HG03135 (cell line): ENCODE data around the gene CDC42BPA.
"Not testable (repeated sequence)": the region's sequence is repeated elsewhere in the genome, so short reads cannot be mapped to it uniquely, and the experiment has no call there.

Experiments
- ATAC-seq: cut with Tn5 transposase; IDR thresholded peaks from one replicate; pipeline ENCODE4 v1.9.1; 2021; ENCODE audit warnings: mild to moderate bottlenecking, moderate library complexity; ENCODE audit not compliant: unreplicated experiment

CDC42BPA gene

GRCh38 chr1:227003165-227003564 is 315.1 kb downstream of the CDC42BPA start:
- ATAC-seq: no peak

- no peak for ATAC-seq
Measured at GRCh38 chr1:227002531-227003049, 315.7 kb downstream of the CDC42BPA start.

GRCh38 chr1:226999579-226999978 is 318.7 kb downstream of the CDC42BPA start:
- not testable (repeated sequence) for ATAC-seq

GRCh38 chr1:226995365-226996332 is 322.6 kb downstream of the CDC42BPA start:
- peak; percentile 93 for ATAC-seq

- no peak for ATAC-seq
Measured at GRCh38 chr1:226994586-226995364, 323.5 kb downstream of the CDC42BPA start.

GRCh38 chr1:226993814-226994585 is 324.3 kb downstream of the CDC42BPA start:
- ATAC-seq: no peak

GRCh38 chr1:226991920-226992319 is 326.4 kb downstream of the CDC42BPA start:
- ATAC-seq: no peak

GRCh38 chr1:226990133-226990716 is 328.1 kb downstream of the CDC42BPA start:
- peak; percentile 68 for ATAC-seq

GRCh38 chr1:226989085-226989920 is 329.0 kb downstream of the CDC42BPA start:
- ATAC-seq: no peak

- no peak for ATAC-seq
Measured at GRCh38 chr1:226988334-226988666, 330.0 kb downstream of the CDC42BPA start.

- no peak for ATAC-seq
Measured at GRCh38 chr1:226987623-226988333, 330.5 kb downstream of the CDC42BPA start.

- ATAC-seq: no peak
Measured at GRCh38 chr1:226987179-226987536, 331.1 kb downstream of the CDC42BPA start.

- ATAC-seq: no peak
Measured at GRCh38 chr1:226986496-226987178, 331.7 kb downstream of the CDC42BPA start.

- ATAC-seq: no peak
Measured at GRCh38 chr1:226985839-226986463, 332.3 kb downstream of the CDC42BPA start.

- no peak for ATAC-seq
Measured at GRCh38 chr1:226985239-226985838, 333.0 kb downstream of the CDC42BPA start.

GRCh38 chr1:226984521-226985238 is 333.6 kb downstream of the CDC42BPA start:
- no peak for ATAC-seq

GRCh38 chr1:226983992-226984364 is 334.3 kb downstream of the CDC42BPA start:
- ATAC-seq: no peak
